GM19463 (cell line): Measurements from ENCODE around the gene RNF215.
"Not testable (repeated sequence)": the region's sequence is repeated elsewhere in the genome, so short reads cannot be mapped to it uniquely, and the experiment has no call there.

Source experiments
- ATAC-seq: cut with Tn5 transposase; IDR thresholded peaks from one replicate; pipeline ENCODE4 v1.9.1; 2021; ENCODE audit warnings: mild to moderate bottlenecking, moderate library complexity; ENCODE audit not compliant: unreplicated experiment

RNF215 gene

GRCh38 chr22:30421695-30422480 is 34.7 kb upstream of the RNF215 start:
- no peak for ATAC-seq

- no peak for ATAC-seq
Observed at GRCh38 chr22:30420347-30421125, 33.3 kb upstream of the RNF215 start.

GRCh38 chr22:30416837-30417236 is 29.6 kb upstream of the RNF215 start:
- no peak for ATAC-seq

GRCh38 chr22:30416403-30416802 is 29.2 kb upstream of the RNF215 start:
- ATAC-seq: no peak

GRCh38 chr22:30414525-30415047 is 27.4 kb upstream of the RNF215 start:
- no peak for ATAC-seq

GRCh38 chr22:30413745-30414524 is 26.7 kb upstream of the RNF215 start:
- ATAC-seq: no peak

GRCh38 chr22:30413001-30413400 is 25.8 kb upstream of the RNF215 start:
- no peak for ATAC-seq

GRCh38 chr22:30411780-30412179 is 24.6 kb upstream of the RNF215 start:
- no peak for ATAC-seq

- ATAC-seq: no peak
Observed at GRCh38 chr22:30408388-30409102, 21.3 kb upstream of the RNF215 start.

- ATAC-seq: no peak
Observed at GRCh38 chr22:30406400-30406799, 19.2 kb upstream of the RNF215 start.

- ATAC-seq: no peak
Observed at GRCh38 chr22:30405731-30406130, 18.5 kb upstream of the RNF215 start.

GRCh38 chr22:30404307-30404706 is 17.1 kb upstream of the RNF215 start:
- no peak for ATAC-seq

GRCh38 chr22:30402766-30403104 is 15.5 kb upstream of the RNF215 start:
- not testable (repeated sequence) for ATAC-seq

- ATAC-seq: no peak
Observed at GRCh38 chr22:30402028-30402765, 15.0 kb upstream of the RNF215 start.

GRCh38 chr22:30401024-30401423 is 13.8 kb upstream of the RNF215 start:
- not testable (repeated sequence) for ATAC-seq

- ATAC-seq: no peak
Observed at GRCh38 chr22:30400159-30400558, 12.9 kb upstream of the RNF215 start.

- ATAC-seq: no peak
Observed at GRCh38 chr22:30399718-30400117, 12.5 kb upstream of the RNF215 start.

GRCh38 chr22:30398685-30399680 is 11.8 kb upstream of the RNF215 start:
- no peak for ATAC-seq
